Measurements from ENCODE around the gene PRKCB. TPM values are rescaled to one million over a fixed set of nuclear protein-coding genes. Genes with fewer than 3 reads are reported as not detected.

Gene PRKCB
- total and polyA plus RNA-seq, 2 experiments from 2014 or later, result 3.7 to 16.4 TPM

DNA sequence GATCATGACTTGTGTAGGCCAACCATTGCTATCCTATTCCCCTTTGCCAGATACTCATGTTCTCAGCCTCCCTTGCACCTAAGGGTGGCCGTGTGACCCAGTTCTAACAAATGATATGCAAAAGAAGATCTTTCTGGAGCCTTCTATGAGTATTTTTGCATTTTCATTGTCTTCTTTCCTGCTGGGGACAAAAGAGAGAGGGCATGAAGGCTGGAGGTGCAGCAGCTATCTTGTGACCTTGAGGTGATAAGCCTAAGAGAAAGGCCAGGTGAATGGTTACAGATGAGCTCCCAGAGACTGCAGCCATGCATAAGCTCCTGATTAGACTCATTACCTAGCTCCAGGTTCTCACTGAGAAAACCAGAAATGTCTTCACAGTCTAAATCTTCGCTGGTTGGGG lies 38.8 kb upstream of the PRKCB start:
- Histone ChIP-seq H4K20me1 (replicated peaks; ENCODE audit: insufficient read depth) (no peaks in the 10 kb centered on the region), H3F3A (replicated peaks; ENCODE audit: low read depth) (no peaks in the 10 kb centered on the region), H3K79me2 (replicated peaks; ENCODE audit: insufficient read depth) (no peaks in the 10 kb centered on the region), H2AFZ (no peak overlapping the region), H3K4me3 (no peak overlapping the region), H3K9me2 (ENCODE audit: insufficient read depth) (no peaks in the 10 kb centered on the region), H3K4me2 (no peak overlapping the region), H3K36me3 (ENCODE audit: insufficient read depth) (no peaks in the 10 kb centered on the region), H3K27ac (ENCODE audit: low read depth) (no peak overlapping the region), H3K27me3 (ENCODE audit: insufficient read depth) (no peaks in the 10 kb centered on the region), H3K4me1 (ENCODE audit: insufficient read depth) (peaks cover 5% of the 10 kb centered on the region; the same call in 1 of the 2 replicates)
- Mint-ChIP-seq H3K36me3 (ENCODE audit: low read depth) (no peaks in the 10 kb centered on the region), H3K27ac (no peak overlapping the region), H3K9me3 (peaks cover 5% of the 10 kb centered on the region; the same call in 1 of the 3 replicates), H3K4me3 (no peak overlapping the region), H3K27me3 (ENCODE audit: insufficient read depth, low read depth, poor library complexity) (peaks cover 15% of the 10 kb centered on the region), H3K4me1 (peaks cover 12% of the 10 kb centered on the region)
- no peak for ATAC-seq
- no peak for DNase-seq (ENCODE audit: low spot score)
- TF ChIP-seq STAT1 (IDR thresholded peaks at IDR 0.05; ENCODE audit: unreplicated experiment) (no peak), ZNF331 (CRISPR knock-in tag; IDR thresholded peaks at IDR 0.05; ENCODE audit: low read depth) (no peak), EZH2phosphoT487 (IDR thresholded peaks at IDR 0.05; ENCODE audit: unreplicated experiment) (no peak), ZNF114 (CRISPR knock-in tag; IDR thresholded peaks at IDR 0.05) (no peak), JUNB (IDR thresholded peaks at IDR 0.05; ENCODE audit: unreplicated experiment) (no peak), REST (IDR thresholded peaks at IDR 0.05; ENCODE audit: unreplicated experiment) (no peak), ZNF462 (CRISPR knock-in tag; IDR thresholded peaks at IDR 0.05) (no peak)
